Measurements from ENCODE around the gene MC5R. TPM values are rescaled to one million over a fixed set of nuclear protein-coding genes. Genes with fewer than 3 reads are reported as not detected.
A peak's percentile ranks its signal among the peaks of the same experiment; 100 is the strongest.

MC5R gene
- total and polyA plus RNA-seq, 2 experiments from 2014 or later: 0.11 TPM; not detected in 1

GRCh38 chr18:13801260-13801601 is 22.7 kb upstream of the MC5R start:
- Histone ChIP-seq H3F3A (replicated peaks; ENCODE audit: low read depth) (no peaks in the 10 kb centered on the region), H3K79me2 (replicated peaks; ENCODE audit: insufficient read depth) (no peaks in the 10 kb centered on the region), H3K9me2 (ENCODE audit: insufficient read depth) (no peaks in the 10 kb centered on the region), H4K20me1 (replicated peaks; ENCODE audit: insufficient read depth) (no peaks in the 10 kb centered on the region), H3K4me3 (peak overlapping the region; percentile 63), H3K27ac (ENCODE audit: low read depth) (no peak overlapping the region), H3K4me1 (ENCODE audit: insufficient read depth) (no peaks in the 10 kb centered on the region; the same call in 1 of the 2 replicates), H3K4me2 (peak overlapping the region; percentile 71), H3K36me3 (ENCODE audit: insufficient read depth) (no peaks in the 10 kb centered on the region), H3K27me3 (ENCODE audit: insufficient read depth) (peaks cover 17% of the 10 kb centered on the region), H2AFZ (peak overlapping the region; percentile 94; the same call in 1 of the 2 replicates)
- Mint-ChIP-seq H3K36me3 (ENCODE audit: low read depth) (no peaks in the 10 kb centered on the region), H3K4me3 (peak overlapping the region; percentile 71), H3K27ac (no peak overlapping the region), H3K9me3 (peaks cover 6% of the 10 kb centered on the region; the same call in 1 of the 3 replicates), H3K27me3 (ENCODE audit: insufficient read depth, low read depth, poor library complexity) (peaks cover 25% of the 10 kb centered on the region), H3K4me1 (peaks cover 30% of the 10 kb centered on the region)
- TF ChIP-seq EZH2 (IDR thresholded peaks at IDR 0.05; ENCODE audit: low read depth, unreplicated experiment) (no peak), ZNF331 (CRISPR knock-in tag; IDR thresholded peaks at IDR 0.05; ENCODE audit: low read depth) (no peak), CTCF (conservative IDR thresholded peaks at IDR 0.05; ENCODE audit: low read depth in 2 of 2) (no peak), JUNB (IDR thresholded peaks at IDR 0.05; ENCODE audit: unreplicated experiment) (no peak), ZNF114 (CRISPR knock-in tag; IDR thresholded peaks at IDR 0.05) (no peak), NANOG (IDR thresholded peaks at IDR 0.05; ENCODE audit: borderline replicate concordance) (no peak), EZH2phosphoT487 (IDR thresholded peaks at IDR 0.05; ENCODE audit: unreplicated experiment) (no peak), STAT1 (IDR thresholded peaks at IDR 0.05; ENCODE audit: unreplicated experiment) (no peak), POLR2AphosphoS5 (IDR thresholded peaks at IDR 0.05; ENCODE audit: low read depth) (no peak), CREB1 (CRISPR knock-in tag; IDR thresholded peaks at IDR 0.05; ENCODE audit: low read depth) (no peak)
- TF ChIP-seq, protein P1, sequence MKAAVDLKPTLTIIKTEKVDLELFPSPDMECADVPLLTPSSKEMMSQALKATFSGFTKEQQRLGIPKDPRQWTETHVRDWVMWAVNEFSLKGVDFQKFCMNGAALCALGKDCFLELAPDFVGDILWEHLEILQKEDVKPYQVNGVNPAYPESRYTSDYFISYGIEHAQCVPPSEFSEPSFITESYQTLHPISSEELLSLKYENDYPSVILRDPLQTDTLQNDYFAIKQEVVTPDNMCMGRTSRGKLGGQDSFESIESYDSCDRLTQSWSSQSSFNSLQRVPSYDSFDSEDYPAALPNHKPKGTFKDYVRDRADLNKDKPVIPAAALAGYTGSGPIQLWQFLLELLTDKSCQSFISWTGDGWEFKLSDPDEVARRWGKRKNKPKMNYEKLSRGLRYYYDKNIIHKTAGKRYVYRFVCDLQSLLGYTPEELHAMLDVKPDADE (IDR thresholded peaks at IDR 0.05): no peak
- TF ChIP-seq, protein P2, sequence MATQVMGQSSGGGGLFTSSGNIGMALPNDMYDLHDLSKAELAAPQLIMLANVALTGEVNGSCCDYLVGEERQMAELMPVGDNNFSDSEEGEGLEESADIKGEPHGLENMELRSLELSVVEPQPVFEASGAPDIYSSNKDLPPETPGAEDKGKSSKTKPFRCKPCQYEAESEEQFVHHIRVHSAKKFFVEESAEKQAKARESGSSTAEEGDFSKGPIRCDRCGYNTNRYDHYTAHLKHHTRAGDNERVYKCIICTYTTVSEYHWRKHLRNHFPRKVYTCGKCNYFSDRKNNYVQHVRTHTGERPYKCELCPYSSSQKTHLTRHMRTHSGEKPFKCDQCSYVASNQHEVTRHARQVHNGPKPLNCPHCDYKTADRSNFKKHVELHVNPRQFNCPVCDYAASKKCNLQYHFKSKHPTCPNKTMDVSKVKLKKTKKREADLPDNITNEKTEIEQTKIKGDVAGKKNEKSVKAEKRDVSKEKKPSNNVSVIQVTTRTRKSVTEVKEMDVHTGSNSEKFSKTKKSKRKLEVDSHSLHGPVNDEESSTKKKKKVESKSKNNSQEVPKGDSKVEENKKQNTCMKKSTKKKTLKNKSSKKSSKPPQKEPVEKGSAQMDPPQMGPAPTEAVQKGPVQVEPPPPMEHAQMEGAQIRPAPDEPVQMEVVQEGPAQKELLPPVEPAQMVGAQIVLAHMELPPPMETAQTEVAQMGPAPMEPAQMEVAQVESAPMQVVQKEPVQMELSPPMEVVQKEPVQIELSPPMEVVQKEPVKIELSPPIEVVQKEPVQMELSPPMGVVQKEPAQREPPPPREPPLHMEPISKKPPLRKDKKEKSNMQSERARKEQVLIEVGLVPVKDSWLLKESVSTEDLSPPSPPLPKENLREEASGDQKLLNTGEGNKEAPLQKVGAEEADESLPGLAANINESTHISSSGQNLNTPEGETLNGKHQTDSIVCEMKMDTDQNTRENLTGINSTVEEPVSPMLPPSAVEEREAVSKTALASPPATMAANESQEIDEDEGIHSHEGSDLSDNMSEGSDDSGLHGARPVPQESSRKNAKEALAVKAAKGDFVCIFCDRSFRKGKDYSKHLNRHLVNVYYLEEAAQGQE (IDR thresholded peaks at IDR 0.05; ENCODE audit: unreplicated experiment): no peak
- TF ChIP-seq, protein P3, sequence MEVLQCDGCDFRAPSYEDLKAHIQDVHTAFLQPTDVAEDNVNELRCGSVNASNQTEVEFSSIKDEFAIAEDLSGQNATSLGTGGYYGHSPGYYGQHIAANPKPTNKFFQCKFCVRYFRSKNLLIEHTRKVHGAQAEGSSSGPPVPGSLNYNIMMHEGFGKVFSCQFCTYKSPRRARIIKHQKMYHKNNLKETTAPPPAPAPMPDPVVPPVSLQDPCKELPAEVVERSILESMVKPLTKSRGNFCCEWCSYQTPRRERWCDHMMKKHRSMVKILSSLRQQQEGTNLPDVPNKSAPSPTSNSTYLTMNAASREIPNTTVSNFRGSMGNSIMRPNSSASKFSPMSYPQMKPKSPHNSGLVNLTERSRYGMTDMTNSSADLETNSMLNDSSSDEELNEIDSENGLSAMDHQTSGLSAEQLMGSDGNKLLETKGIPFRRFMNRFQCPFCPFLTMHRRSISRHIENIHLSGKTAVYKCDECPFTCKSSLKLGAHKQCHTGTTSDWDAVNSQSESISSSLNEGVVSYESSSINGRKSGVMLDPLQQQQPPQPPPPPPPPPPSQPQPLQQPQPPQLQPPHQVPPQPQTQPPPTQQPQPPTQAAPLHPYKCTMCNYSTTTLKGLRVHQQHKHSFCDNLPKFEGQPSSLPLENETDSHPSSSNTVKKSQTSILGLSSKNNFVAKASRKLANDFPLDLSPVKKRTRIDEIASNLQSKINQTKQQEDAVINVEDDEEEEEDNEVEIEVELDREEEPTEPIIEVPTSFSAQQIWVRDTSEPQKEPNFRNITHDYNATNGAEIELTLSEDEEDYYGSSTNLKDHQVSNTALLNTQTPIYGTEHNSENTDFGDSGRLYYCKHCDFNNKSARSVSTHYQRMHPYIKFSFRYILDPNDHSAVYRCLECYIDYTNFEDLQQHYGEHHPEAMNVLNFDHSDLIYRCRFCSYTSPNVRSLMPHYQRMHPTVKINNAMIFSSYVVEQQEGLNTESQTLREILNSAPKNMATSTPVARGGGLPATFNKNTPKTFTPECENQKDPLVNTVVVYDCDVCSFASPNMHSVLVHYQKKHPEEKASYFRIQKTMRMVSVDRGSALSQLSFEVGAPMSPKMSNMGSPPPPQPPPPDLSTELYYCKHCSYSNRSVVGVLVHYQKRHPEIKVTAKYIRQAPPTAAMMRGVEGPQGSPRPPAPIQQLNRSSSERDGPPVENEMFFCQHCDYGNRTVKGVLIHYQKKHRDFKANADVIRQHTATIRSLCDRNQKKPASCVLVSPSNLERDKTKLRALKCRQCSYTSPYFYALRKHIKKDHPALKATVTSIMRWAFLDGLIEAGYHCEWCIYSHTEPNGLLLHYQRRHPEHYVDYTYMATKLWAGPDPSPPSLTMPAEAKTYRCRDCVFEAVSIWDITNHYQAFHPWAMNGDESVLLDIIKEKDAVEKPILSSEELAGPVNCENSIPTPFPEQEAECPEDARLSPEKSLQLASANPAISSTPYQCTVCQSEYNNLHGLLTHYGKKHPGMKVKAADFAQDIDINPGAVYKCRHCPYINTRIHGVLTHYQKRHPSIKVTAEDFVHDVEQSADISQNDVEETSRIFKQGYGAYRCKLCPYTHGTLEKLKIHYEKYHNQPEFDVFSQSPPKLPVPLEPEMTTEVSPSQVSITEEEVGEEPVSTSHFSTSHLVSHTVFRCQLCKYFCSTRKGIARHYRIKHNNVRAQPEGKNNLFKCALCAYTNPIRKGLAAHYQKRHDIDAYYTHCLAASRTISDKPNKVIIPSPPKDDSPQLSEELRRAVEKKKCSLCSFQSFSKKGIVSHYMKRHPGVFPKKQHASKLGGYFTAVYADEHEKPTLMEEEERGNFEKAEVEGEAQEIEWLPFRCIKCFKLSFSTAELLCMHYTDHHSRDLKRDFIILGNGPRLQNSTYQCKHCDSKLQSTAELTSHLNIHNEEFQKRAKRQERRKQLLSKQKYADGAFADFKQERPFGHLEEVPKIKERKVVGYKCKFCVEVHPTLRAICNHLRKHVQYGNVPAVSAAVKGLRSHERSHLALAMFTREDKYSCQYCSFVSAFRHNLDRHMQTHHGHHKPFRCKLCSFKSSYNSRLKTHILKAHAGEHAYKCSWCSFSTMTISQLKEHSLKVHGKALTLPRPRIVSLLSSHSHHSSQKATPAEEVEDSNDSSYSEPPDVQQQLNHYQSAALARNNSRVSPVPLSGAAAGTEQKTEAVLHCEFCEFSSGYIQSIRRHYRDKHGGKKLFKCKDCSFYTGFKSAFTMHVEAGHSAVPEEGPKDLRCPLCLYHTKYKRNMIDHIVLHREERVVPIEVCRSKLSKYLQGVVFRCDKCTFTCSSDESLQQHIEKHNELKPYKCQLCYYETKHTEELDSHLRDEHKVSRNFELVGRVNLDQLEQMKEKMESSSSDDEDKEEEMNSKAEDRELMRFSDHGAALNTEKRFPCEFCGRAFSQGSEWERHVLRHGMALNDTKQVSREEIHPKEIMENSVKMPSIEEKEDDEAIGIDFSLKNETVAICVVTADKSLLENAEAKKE (CRISPR knock-in tag; IDR thresholded peaks at IDR 0.05): no peak
- DNase-seq (ENCODE audit: low spot score) (no peak), ATAC-seq (peak; percentile 53)
